HG03097 (cell line): Measurements from ENCODE around the gene RNGTT.

ENCODE experiments used
- ATAC-seq: cut with Tn5 transposase; IDR thresholded peaks from one replicate; pipeline ENCODE4 v1.9.1; 2021; ENCODE audit not compliant: unreplicated experiment, low FRiP score

RNGTT gene

DNA sequence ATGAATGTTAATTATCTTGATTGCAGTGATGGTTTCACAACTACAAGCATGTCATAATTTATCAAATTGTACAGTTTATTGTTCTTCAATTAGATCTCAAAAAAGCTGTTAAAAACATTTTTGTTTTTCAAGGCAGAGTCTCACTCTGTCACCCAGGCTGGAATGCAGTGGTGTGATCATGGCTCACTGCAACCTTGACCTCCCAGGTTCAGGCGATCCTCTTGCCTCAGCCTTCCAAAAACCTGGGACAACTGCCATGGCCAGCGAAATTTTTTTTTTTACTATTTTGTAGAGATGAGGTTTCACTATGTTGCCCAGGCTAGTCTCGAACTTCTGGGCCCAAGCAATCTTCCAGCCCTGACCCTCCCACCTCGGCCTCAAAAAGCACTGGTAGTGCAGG is 286.1 kb downstream of the RNGTT start:
- ATAC-seq: no peak

DNA sequence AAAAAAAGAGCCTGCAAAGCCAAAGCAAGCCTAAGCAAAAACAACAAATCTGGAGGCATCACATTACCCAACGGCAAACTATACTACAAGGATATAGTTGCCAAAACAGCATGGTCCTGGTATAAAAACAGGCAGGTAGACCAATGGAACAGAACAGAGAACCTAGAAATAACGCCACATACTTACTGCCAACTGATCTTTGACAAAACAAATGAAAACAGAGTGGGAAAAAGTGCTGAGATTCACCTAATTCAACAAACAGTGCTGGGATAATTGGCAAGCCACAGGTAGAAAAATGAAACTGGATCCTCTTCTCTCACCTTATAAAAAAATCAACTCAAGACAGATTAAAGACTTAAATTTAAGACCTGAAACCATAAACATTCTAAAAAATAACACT is 291.8 kb downstream of the RNGTT start:
- ATAC-seq: no peak

DNA sequence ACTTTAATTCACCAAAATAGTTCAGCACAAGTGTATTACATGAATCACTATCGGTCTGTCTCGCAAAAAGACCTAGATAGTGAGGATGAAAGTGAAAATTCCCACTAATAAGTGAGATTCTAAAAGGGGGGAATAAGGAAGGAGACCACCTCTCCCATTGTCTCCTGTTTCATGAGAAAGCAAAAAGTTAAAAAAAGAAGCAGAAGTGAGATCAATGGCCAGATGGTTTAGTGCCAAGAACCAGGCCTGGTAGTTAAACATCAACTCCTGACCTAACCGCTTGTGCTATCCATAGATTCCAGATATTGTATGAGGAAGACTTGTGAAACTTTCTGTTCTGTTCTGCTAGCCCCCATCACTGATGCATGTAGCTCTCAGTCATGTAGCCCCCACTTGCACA is 293.0 kb downstream of the RNGTT start:
- ATAC-seq: no peak

DNA sequence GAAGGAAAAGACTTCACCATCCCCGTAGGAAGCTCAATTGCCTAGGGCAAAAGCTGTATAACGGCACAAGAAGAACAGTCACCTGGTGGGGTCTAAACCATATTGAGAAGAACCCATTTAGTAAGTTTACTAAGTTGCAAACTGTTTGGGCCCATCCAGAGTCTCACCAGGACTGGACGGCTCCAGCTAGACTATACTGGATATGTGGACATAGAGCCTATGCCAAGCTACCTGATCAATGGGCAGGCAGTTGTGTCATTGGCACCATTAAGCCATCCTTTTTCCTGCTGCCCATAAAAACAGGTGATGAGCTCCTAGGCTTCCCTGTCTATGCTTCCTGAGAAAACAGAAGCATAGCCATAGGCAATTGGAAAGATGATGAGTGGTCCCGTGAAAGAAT is 293.9 kb downstream of the RNGTT start:
- no peak for ATAC-seq

DNA sequence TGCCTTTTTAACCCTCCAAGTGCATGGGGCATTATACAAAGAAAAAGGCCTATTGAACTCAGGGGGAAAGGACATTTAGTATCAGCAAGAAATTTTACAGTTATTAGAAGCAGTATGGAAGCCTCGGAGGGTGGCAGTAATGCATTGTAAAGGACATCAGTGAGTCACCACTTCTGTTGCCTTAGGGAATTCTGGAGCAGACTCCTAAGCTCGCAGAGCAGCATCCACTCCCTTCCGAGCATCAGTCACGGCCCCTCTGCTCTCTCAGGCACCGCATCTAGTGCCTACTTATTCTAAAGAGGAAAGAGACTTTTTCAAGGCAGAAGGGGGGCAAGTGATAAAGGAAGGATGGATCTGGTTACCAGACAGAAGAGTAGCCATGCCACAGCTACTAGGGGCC is 296.5 kb downstream of the RNGTT start:
- ATAC-seq: no peak

DNA sequence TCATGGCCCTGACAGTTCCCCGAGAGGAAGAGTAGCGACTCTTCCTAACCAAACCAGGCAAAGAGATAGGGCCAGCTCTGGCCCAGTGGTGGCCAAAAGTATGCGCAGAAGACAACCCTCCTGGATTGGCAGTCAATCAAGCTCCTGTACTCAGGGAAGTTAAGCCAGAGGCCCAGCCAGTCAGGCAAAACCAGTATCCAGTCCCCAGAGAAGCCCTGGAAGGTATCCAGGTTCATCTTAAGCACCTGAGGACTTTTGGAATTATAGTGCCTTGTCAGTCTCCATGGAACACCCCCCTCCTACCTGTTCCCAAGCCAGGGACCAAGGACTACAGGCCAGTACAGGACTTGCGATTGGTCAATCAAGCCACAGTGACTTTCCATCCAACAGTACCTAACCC is 298.3 kb downstream of the RNGTT start:
- ATAC-seq: no peak

DNA sequence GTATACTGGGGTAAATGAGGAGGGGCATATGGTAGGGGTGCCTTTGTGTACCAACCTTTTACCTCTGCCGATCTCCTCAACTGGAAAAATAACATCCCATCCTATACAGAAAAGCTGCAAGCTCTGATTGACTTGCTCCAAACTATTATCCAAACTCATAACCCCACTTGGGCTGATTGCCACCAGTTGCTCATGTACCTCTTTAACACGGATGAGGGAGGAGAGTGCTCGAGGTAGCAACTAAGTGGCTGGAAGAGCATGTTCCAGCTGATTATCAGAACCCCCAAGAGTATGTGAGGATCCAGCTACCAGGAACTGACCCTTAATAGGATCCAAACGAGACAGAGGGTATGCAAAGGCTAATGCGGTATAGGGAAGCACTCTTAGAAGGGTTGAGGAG is 299.6 kb downstream of the RNGTT start:
- ATAC-seq: no peak

DNA sequence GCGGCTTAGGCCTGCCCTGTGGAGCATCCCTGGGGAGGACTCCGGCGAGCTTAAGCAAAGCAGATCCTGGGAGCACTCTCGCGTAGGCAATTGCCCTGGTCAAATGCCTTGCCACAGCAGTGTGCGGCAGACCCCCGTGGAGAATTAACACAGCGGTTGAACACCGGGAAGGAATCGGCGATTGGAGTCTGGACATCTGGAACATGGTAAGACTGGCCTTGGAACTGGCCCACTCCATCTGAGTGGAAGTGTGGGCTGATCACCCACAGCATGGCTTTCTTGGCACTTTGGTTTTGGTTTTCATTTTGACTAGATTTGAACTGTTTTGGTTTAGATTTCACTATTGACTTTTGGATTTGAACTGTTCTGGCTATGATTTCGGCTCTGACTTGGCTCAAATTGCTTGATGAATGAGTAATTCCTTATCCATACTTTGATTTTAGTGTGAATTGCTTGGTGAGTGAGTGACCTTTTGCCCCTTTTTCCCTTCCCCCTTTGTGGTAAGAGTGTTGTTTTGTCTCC is 300.7 kb downstream of the RNGTT start:
- peak; percentile 69 for ATAC-seq

DNA sequence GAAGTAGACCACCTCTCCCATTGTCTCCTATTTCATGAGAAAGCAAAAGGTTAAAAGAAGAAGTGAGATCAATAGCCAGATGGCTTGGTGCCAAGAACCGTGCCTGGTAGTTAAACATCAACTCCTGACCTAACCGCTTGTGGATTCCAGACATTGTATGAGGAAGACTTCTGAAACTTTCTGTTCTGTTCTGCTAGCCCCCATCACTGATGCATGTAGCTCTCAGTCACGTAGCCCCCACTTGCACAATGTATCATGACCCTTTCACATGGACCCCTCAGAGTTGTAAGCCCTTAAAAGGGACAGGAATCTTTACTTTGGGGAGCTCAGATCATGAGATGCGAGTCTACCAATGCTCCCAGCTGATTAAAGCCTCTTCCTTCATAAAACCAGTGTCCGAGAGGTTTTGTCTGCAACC is 301.2 kb downstream of the RNGTT start:
- peak; percentile 49 for ATAC-seq

DNA sequence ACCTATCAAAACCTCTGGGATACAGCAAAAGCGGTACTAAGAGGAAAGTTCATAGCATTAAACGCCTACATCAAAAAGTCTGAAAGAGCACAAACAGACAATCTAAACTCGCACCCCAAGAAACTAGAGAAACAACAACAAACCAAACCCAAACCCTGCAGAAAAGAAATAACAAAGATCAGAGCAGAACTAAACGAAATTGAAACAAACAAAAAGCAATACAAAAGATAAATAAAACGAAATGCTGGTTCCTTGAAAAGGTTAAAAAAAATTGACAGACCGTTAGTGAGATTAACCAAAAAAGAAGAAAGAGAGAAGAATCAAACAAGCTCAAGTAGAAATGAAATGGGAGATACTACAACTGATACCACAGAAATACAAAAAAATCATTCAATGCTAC is 302.3 kb downstream of the RNGTT start:
- ATAC-seq: no peak

DNA sequence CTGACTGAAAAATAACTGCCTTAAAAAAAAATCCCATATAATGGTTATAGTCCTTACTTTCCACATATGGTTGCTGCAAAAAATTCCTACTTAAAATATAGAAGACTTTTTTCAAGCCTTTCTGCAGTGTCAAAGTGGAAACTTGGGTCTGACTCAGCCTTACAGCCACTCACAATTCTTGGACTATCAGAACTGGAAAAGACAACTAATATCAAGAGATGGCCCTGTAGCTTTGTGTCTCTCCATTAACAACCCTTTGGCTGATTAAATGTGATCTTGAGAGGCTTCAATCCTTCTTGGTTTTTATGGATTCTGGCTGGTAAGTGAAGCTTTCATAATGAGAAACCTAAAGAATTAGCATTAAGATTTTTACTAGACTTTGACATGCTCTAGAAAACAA is 307.8 kb downstream of the RNGTT start:
- ATAC-seq: no peak

DNA sequence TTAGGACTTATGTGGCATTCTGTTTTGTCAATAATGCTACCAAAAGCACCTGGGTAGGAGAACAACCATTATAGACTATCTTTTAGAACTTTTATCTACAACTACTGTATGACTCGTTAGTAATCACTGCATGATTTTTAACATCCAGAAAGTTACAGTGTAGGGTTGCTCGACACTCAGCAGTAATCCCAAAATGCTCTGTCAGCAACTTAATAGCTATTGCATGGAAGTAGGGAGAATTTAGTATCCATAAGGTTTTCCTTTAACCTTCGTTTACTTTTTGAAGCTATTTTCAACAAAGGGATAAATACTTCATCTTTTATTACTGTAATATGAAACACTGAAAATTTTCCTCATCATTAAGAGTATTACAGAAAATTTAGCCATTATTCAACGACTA is 309.5 kb downstream of the RNGTT start:
- ATAC-seq: no peak

DNA sequence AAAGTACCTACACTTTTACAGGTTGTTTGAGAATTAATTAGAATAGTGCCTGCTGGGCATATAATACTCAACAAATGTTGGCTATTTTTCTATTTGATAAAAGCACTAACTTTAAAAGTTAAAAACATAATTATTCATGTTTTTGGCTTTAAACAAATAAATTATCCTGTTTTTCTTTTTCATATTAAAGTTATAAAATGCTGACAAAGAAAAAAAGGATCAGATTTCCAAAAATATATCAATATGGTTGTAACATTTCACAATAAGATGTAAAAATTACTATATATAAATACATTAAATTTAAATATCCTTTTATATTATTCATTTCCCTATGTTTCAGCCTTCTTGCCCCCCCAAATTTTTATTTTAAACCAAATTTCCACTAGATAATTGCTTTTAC is 312.0 kb downstream of the RNGTT start:
- ATAC-seq: no peak

DNA sequence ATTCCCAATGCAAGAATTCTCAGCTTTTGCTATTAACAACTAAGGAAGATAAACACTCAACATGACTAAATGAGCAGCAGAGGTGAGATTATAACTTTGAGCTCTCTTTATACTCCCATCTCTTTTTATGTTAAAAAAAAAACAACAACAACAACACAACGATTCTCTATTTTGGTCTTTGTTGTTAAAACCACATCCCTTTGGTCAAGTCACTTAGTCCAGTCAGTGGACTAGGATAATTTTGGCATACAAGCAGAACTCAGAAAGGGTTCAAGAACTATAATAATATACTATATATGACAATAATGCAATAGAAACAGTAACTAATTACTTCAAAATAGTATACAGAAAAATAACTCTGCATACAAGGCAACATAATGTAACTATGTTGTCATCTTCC is 312.4 kb downstream of the RNGTT start:
- no peak for ATAC-seq

DNA sequence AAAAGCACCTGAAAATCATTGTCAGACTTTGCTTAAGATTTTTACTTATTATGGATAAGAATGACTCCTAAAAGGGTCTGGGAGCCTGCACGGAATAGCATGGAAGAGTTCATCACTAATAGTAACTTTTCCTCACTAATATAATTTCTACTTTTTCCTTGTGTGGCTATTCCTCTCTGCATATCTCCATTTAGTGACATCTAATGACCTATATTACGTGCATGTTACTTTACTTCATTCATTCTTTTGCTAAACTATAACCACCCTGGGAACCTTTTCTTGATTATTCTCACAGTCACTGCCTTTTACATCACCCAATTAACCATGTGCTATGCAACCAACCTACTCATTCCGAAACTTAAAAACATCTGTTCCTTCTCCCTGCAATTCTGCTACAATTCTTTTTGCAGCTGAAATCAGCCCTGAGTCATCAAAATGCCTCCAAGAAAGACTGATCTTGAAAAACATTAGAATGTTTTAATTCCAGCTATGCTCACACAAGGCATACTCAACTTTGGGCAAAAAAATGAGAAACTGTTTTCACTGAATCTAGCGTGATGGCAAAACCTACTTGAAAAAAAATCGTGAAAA is 313.3 kb downstream of the RNGTT start:
- ATAC-seq: peak; percentile 95

DNA sequence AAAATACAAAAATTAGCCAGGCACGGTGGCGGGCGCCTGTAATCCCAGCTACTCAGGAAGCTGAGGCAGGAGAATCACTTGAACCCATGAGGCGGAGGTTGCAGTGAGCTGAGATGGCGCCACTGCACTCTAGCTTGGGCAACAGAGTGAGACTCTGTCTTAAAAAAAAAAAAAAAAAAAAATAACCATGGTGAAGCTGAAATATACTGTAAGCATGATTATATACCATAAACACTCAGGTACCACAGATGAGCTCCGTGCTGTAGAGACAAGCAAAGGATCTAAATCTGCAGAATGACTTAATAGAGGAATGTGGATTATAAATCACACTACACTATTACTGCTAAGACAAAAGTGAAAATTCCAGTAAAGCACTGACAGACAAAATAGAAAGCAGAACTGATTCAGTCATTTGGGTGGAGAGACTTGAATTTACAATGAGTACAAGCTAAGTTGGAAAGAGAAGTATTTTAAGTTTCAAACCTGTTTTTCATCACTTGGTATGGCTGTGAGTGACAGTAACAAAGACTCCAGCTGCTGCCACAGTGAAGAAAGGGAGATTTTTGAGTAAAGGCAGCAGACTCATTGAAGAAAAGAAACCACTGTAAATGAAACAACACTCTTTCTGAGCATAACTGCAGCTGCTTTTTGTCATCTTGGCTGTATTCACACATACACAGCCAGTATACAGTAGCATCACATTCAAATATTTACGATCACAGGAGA is 322.1 kb downstream of the RNGTT start:
- peak; percentile 87 for ATAC-seq

DNA sequence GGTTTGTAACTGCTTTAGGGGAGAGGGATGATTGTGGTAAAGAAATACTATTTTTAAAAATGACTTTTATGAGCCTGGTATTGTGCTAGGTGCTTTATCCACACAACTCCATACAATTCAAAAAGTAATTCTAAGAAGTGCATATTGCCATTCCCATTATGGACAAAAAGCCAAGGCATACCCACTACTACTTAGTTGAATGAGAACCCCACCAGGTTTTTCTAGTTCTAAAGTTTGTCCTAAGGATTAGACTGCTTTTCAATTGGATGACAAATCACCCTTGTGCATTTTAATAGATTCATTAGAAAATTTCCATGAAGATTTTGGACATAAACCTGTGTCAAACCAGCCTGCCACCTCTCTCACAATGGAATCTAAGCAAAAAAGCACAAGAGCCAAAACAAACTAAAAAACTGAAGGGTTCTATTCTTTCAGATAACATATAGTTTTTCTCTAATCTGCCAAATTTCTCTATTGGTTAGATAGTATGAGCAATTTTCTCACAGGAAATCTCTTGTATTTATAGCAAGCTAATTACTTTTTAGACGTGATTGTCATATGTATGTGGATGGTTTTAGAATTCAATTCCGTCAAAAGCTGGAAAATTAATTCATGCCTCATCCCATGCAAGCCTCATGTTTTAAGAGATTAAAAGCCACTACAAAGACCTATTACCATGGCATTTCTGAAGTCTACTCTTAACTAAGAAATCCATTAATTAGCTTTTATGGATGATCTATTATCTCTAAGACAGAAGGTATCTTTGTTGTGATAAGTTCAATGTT is 325.5 kb downstream of the RNGTT start:
- no peak for ATAC-seq

DNA sequence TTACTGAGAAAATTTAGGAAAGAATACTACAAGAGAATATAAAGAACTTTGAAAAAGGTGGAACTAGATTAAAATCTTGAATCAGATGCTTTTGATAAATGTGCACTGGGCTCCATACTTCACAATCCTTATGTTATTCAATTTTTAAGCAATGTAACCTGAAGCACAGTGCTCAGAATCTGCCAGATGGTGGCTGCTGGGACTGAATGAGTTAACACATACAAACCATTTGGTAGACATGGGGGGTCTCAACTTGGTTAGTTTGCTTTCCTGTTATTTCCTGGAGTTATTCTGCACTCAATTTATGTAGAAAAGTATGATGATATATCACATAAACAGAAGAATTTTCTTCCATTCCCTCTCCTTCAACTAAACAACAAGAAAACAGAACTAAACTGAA is 326.5 kb downstream of the RNGTT start:
- no peak for ATAC-seq

DNA sequence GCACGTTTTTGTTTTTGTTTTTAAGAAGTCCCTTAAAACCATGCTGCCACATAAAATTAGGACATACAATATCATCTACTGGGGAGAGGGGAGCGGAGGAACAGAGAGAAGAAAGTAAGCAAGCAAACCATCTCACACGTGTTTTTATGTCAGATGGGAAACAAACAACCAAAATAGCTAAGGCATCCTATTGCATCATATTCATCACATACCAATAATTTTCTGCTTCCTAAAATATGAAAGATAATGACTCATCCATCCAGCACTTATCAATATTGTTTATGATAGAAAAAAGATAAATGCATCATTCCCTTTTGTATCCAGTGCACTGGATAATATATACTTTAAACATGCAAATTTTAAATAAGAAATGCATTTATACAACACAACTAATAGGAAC is 329.6 kb downstream of the RNGTT start:
- ATAC-seq: no peak

DNA sequence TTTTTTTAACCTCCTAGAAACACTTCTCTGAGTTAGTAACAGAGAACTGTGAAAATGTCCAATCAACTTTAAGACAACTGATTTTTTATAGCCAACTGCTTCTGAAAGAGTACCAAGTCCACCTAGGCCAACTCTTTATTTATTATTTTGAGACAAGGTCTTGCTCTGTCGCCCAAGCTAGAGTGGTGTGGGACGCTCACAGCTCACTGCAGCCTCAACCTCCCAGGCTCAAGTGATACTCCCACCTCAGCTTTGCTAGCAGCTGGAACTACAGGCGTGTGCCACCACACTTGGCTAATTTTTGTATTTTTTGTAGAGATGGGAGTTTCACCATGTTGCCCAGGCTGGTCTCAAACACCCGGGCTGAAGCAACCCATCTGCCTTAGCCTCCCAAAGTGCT is 331.6 kb downstream of the RNGTT start:
- peak; percentile 53 for ATAC-seq

DNA sequence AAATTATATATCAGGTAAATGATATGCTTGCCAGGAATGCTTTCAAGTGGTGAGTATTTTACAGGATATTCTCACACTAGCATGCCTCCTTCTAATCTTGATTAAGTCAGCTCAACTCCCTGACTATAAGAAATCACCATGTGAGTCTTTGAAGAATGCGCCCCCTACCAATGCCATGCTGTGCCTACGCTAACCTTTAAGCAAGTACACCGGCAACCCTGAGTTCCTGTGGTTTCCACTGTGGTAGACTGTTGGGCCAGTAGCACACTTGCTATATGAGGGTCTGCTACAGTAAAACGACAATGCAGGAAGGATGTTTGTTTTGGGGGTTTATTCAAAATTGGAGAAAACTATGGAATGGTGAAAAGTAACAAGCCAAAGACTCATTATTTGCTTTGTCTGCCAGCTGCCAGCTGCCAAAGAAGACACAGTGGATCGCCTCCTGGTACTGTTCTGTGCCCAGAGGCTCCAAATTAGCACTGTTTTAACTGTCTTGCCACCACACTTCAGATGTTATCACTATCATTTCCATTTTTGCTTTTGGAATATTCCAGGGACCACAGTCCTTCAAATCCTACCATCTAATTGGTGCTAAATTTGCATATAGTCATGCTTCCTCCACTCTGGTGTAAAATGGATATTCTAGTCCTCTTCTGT is 333.5 kb downstream of the RNGTT start:
- ATAC-seq: no peak
